MM.1S (cell line): ENCODE data around the gene DNAH11.

ENCODE experiments used
- DNase-seq: peaks from one replicate; pipeline ENCODE4 v3.0.0-alpha.2; 2015
- H2AFZ ChIP-seq: fragments of 300-600 bp; sonication (generic); 2 replicates; pipeline ENCODE4 v1.6.0; 2016; ENCODE audit warnings: antibody characterized with exemption, low read length
- H3F3A ChIP-seq: fragments of 300-600 bp; sonication (generic); 2 replicates; pipeline ENCODE4 v1.6.1; 2016; ENCODE audit warnings: mild to moderate bottlenecking, antibody characterized with exemption, low read length, moderate library complexity, mixed read lengths; ENCODE audit not compliant: insufficient read depth
- H3K27ac ChIP-seq: fragments of 300-600 bp; sonication (generic); 2 replicates; pipeline ENCODE4 v1.5.1; 2016; ENCODE audit warnings: mild to moderate bottlenecking, low read length
- H3K27me3 ChIP-seq: fragments of 300-600 bp; sonication (generic); replicated peaks from 2 replicates; pipeline ENCODE4 v1.6.0; 2016; ENCODE audit warnings: low read length; ENCODE audit not compliant: insufficient read depth
- H3K36me3 ChIP-seq: fragments of 300-600 bp; sonication (generic); replicated peaks from 2 replicates; pipeline ENCODE4 v1.6.1; 2016; ENCODE audit warnings: mild to moderate bottlenecking, low read length, mixed read lengths; ENCODE audit not compliant: insufficient read depth
- H3K4me1 ChIP-seq: fragments of 300-600 bp; sonication (generic); 2 replicates; pipeline ENCODE4 v1.6.1; 2016; ENCODE audit warnings: low read length, mixed read lengths
- H3K4me2 ChIP-seq: fragments of 300-600 bp; sonication (generic); 2 replicates; pipeline ENCODE4 v1.6.0; 2016; ENCODE audit warnings: low read depth, low read length
- H3K4me3 ChIP-seq: fragments of 300-600 bp; sonication (generic); 2 replicates; pipeline ENCODE4 v1.5.1; 2016; ENCODE audit warnings: low read length, mixed read lengths
- H3K79me2 ChIP-seq: fragments of 300-600 bp; sonication (generic); 2 replicates; pipeline ENCODE4 v1.6.1; 2016; ENCODE audit warnings: mixed run types, low read length, mixed read lengths
- H3K9ac ChIP-seq: fragments of 300-600 bp; sonication (generic); 2 replicates; pipeline ENCODE4 v1.6.1; 2016; ENCODE audit warnings: low read length, mixed read lengths
- H3K9me2 ChIP-seq: fragments of 300-600 bp; sonication (generic); replicated peaks from 2 replicates; pipeline ENCODE4 v1.6.1; 2016; ENCODE audit warnings: mild to moderate bottlenecking, low read length, mixed read lengths; ENCODE audit not compliant: insufficient read depth
- H3K9me3 ChIP-seq: fragments of 300-600 bp; sonication (generic); replicated peaks from 2 replicates; pipeline ENCODE4 v1.6.1; 2016; ENCODE audit warnings: mild to moderate bottlenecking, low read length, mixed read lengths; ENCODE audit not compliant: insufficient read depth
- H4K20me1 ChIP-seq: fragments of 300-600 bp; sonication (generic); 2 replicates; pipeline ENCODE4 v1.6.1; 2016; ENCODE audit warnings: mild to moderate bottlenecking, low read length, moderate library complexity, mixed read lengths; ENCODE audit not compliant: insufficient read depth
- EZH2 ChIP-seq: fragments of 300-600 bp; sonication (generic); optimal IDR thresholded peaks from 2 replicates; pipeline ENCODE3; 2017; ENCODE audit warnings: low read depth, mild to moderate bottlenecking, antibody characterized with exemption, low read length, mixed read lengths
- EZH2phosphoT487 ChIP-seq: fragments of 300-600 bp; sonication (generic); IDR thresholded peaks from 2 replicates; pipeline ENCODE4 v1.6.1; 2018; ENCODE audit warnings: antibody characterized with exemption, low read length
- TF ChIP-seq, protein P1 (sequence below): fragments of 300-600 bp; sonication (generic); IDR thresholded peaks from 2 replicates; pipeline ENCODE4 v1.5.1; 2016; ENCODE audit warnings: antibody characterized with exemption, low read length, mixed read lengths

The DNAH11 gene

DNA sequence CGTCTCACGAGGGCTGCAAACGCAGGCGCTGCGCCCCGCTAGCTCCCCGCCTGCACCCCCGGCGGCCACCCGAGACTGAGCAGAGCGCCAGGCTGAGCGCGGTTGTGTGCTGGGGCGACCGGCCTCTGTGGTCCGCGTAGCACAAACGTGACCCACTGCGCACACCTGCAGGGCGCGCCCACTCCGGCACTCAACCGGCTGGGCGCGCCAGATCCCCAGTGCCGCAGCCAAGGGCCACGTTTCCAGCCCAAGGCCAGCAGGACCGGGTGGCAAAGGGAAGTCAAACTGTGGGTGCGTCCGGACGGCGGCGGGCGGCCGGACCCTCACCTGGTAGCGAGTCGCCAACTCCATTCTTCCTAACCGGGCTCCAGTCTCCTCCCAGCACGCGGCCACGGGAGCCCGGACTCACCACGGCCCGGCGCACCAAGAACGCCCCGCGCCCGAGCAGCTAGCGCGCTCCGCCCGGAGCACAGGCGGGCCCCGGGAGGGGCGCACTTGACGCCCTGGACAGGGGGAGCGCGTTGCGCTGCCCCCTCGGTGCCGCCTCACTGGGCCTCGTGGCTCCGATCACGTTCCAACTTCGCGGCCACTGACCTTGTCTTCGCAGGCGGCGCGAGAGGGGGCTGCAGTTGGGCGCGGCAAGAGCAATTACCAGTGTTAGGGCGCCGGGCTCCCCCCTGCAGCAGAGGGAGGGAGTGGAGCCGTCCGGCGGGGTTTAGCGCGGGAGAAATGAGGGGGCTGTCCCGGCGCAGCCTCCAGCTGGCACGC lies 402.8 kb downstream of the DNAH11 start, which contains the start of gene CDCA7L:
Gene CDCA7L, minus strand, starts transcription at position 446 of the 768 bp plus-strand sequence. Its CDS starts 95 bp downstream, at position 351.
- Histone ChIP-seq H3F3A (peaks cover 11% of the 10 kb centered on the region), H3K9me2 (no peaks in the 10 kb centered on the region), H4K20me1 (0 out of 2 replicates have a peak, but pooled peaks cover 4% of the 10 kb centered on the region), H3K36me3 (no peaks in the 10 kb centered on the region), H3K79me2 (peaks cover 38% of the 10 kb centered on the region), H3K9me3 (no peaks in the 10 kb centered on the region), H2AFZ (peak within 1 kb of the TSS; percentile 74), H3K9ac (peak within 1 kb of the TSS; percentile 91), H3K4me1 (peaks cover 15% of the 10 kb centered on the region; the same call in 1 of the 2 replicates), H3K4me2 (peak within 1 kb of the TSS; percentile 47), H3K4me3 (peak within 1 kb of the TSS; percentile 68), H3K27me3 (no peaks in the 10 kb centered on the region), H3K27ac (peak within 1 kb of the TSS; percentile 89)
- no peak for TF ChIP-seq EZH2phosphoT487
- TF ChIP-seq, protein P1, sequence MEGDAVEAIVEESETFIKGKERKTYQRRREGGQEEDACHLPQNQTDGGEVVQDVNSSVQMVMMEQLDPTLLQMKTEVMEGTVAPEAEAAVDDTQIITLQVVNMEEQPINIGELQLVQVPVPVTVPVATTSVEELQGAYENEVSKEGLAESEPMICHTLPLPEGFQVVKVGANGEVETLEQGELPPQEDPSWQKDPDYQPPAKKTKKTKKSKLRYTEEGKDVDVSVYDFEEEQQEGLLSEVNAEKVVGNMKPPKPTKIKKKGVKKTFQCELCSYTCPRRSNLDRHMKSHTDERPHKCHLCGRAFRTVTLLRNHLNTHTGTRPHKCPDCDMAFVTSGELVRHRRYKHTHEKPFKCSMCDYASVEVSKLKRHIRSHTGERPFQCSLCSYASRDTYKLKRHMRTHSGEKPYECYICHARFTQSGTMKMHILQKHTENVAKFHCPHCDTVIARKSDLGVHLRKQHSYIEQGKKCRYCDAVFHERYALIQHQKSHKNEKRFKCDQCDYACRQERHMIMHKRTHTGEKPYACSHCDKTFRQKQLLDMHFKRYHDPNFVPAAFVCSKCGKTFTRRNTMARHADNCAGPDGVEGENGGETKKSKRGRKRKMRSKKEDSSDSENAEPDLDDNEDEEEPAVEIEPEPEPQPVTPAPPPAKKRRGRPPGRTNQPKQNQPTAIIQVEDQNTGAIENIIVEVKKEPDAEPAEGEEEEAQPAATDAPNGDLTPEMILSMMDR: peak; percentile 9; the same call in 1 of the 2 replicates
- DNase-seq: peak; percentile 87

- Histone ChIP-seq H3F3A (peaks cover 11% of the 10 kb centered on the region), H2AFZ (peak overlapping the region; percentile 74), H3K79me2 (peaks cover 32% of the 10 kb centered on the region), H3K9me2 (no peaks in the 10 kb centered on the region), H3K27me3 (no peaks in the 10 kb centered on the region), H3K36me3 (no peaks in the 10 kb centered on the region), H3K4me2 (peak overlapping the region; percentile 47), H3K9me3 (no peaks in the 10 kb centered on the region), H3K4me1 (peaks cover 15% of the 10 kb centered on the region; the same call in 1 of the 2 replicates), H3K27ac (peak overlapping the region; percentile 89; the same call in 1 of the 2 replicates), H3K4me3 (peak overlapping the region; percentile 68), H4K20me1 (no peaks in the 10 kb centered on the region), H3K9ac (peak overlapping the region; percentile 91; the same call in 1 of the 2 replicates)
- TF ChIP-seq, protein P1: no peak
- TF ChIP-seq EZH2 (no peak), EZH2phosphoT487 (no peak)
- no peak for DNase-seq
Observed at GRCh38 chr7:21946222-21946709, 403.4 kb downstream of the DNAH11 start.

DNA sequence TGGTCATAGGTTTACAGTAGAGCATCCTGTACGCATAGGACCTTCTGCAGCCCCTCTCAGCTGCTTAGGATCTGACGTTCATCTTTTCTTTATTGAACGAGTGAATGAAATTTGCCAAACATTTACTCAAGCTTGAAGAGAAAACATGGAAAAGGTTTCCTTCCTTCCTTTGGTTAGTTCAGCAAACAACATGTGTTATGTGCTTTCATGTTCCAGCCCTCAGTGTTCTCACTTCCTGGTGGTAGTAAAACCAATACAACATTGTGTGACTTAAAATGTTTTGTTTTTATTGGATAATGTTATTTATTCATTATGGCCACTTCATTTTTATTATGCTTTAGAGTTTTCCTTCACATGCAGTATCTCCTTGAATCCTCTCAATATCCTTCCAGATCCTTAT lies 404.2 kb downstream of the DNAH11 start:
- TF ChIP-seq EZH2phosphoT487 (no peak), EZH2 (no peak)
- TF ChIP-seq, protein P1: no peak
- DNase-seq: no peak
- Histone ChIP-seq H4K20me1 (no peaks in the 10 kb centered on the region), H3K9me3 (no peaks in the 10 kb centered on the region), H2AFZ (no peak overlapping the region), H3K9ac (no peak overlapping the region), H3K36me3 (no peaks in the 10 kb centered on the region), H3K4me3 (no peak overlapping the region), H3K27me3 (no peaks in the 10 kb centered on the region), H3K79me2 (peaks cover 24% of the 10 kb centered on the region), H3F3A (peaks cover 11% of the 10 kb centered on the region), H3K27ac (no peak overlapping the region), H3K4me2 (no peak overlapping the region), H3K9me2 (no peaks in the 10 kb centered on the region), H3K4me1 (peaks cover 15% of the 10 kb centered on the region; the same call in 1 of the 2 replicates)
